ENCODE results near the gene ZNF385B.

ZNF385B gene

DNA sequence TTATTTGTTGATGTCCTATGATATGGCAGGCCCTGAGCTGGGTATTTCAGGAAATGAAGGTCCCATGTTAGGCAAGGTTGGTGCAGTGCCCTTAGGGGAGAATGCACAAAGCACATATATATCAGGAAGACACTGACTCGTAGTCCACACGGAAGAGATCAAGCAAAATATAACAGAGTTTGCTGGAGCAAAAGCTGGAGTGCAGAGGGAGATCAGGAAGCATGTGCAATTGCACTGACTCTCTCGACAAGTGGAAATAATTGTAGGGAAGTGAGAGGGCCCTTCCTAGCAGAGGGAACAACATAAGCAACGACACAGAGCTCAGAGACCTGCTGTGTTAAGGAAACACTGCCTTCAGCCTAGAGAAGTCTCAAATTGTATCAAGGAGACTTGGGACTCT lies 4.2 kb downstream of the ZNF385B start:
- H3K4me3 ChIP-seq (ENCODE audit: low read depth, low read length), result no peak overlapping the region
- in situ Hi-C loops (cut with HindIII; ENCODE audit: low sequenced_read_pairs), result no loop called here
- no peak for DNase-seq (ENCODE audit: low read depth, low spot score)
- TF ChIP-seq, protein P1, sequence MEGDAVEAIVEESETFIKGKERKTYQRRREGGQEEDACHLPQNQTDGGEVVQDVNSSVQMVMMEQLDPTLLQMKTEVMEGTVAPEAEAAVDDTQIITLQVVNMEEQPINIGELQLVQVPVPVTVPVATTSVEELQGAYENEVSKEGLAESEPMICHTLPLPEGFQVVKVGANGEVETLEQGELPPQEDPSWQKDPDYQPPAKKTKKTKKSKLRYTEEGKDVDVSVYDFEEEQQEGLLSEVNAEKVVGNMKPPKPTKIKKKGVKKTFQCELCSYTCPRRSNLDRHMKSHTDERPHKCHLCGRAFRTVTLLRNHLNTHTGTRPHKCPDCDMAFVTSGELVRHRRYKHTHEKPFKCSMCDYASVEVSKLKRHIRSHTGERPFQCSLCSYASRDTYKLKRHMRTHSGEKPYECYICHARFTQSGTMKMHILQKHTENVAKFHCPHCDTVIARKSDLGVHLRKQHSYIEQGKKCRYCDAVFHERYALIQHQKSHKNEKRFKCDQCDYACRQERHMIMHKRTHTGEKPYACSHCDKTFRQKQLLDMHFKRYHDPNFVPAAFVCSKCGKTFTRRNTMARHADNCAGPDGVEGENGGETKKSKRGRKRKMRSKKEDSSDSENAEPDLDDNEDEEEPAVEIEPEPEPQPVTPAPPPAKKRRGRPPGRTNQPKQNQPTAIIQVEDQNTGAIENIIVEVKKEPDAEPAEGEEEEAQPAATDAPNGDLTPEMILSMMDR (IDR thresholded peaks at IDR 0.05; ENCODE audit: low read depth, low read length), result no peak

DNA sequence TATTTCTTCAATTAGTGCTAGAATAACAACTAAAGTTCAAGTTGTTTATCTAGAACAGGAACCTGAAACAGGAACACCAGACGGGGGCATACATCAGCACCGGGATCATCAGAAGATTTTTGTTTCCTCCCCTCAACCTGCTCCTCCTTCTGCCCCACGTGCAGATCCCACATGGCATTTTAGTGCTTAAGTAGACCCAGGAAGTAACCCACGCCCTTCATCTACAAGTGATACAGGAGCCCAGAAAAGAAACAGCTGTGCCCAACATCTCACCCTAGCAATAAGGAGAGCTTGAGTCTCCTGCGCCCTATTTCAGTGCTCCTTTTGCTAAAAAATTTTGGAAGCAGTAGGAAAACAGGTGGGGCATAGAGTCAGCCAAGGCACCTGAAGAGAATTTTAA lies 5.2 kb downstream of the ZNF385B start:
- H3K4me3 ChIP-seq (ENCODE audit: low read depth, low read length), result no peak overlapping the region
- in situ Hi-C loops (cut with HindIII; ENCODE audit: low sequenced_read_pairs), result no loop called here
- TF ChIP-seq, protein P1 (IDR thresholded peaks at IDR 0.05; ENCODE audit: low read depth, low read length), result no peak
- no peak for DNase-seq (ENCODE audit: low read depth, low spot score)

DNA sequence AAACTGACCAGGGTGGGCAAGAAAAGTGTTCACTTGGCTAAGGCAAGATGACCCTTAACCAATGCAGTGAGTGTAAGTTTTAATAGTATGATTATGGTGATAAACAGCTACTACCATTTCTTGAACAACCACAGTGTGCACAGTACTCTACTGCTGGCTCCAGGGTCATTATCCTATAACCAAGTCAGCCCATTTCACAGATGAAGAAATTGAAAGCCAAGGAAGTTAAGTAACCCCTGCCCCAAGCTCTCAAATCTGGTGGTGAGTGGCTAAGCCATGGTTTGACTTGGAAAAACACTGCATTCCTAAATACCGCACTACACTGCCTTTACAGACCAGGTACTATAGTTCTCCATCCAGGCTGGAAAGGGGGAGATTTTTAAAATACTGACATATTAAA lies 5.7 kb downstream of the ZNF385B start:
- TF ChIP-seq, protein P1 (IDR thresholded peaks at IDR 0.05; ENCODE audit: low read depth, low read length), result no peak
- in situ Hi-C loops (cut with HindIII; ENCODE audit: low sequenced_read_pairs), result no loop called here
- no peak overlapping the region for H3K4me3 ChIP-seq (ENCODE audit: low read depth, low read length)
- DNase-seq (ENCODE audit: low read depth, low spot score), result no peak

DNA sequence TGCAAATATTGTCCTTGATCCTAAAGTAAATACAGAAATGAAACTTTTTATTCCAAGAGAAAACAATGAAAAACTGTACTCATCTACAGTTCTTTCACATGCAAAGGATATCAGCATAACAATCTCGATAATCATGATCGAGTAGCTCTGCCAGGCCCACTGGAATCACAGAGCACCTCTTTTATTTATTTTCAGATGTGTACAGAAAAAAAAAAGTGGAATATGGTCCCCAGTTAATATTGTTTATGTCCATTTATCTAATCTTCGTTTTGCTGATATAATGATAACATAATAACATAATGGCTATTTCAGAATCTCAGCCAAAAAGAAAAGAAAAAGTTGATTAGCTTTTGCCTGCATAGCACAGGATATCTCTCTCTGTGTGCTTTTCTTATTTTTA lies 6.5 kb downstream of the ZNF385B start:
- no peak for DNase-seq (ENCODE audit: low read depth, low spot score)
- in situ Hi-C loops (cut with HindIII; ENCODE audit: low sequenced_read_pairs), result no loop called here
- TF ChIP-seq, protein P1 (IDR thresholded peaks at IDR 0.05; ENCODE audit: low read depth, low read length), result no peak
- no peak overlapping the region for H3K4me3 ChIP-seq (ENCODE audit: low read depth, low read length)

DNA sequence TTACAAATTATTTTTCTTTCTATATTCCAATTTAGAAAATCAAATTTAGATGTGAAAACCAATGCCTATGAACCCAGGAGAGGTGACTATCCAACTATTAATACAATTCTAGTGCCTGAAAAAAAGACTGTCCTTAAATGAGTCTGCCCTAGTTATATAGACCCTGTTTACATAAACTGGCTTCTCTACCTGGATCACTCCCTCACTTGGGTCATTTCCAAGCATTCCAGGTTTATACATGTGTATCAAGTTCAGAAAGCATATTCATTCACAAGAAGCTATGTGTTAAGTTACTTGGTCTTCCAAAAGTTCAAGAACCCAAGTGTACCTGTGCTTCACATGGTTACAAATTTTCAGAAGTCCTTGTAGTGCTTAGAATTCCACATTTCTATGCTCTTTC lies 8.3 kb downstream of the ZNF385B start:
- TF ChIP-seq, protein P1 (IDR thresholded peaks at IDR 0.05; ENCODE audit: low read depth, low read length), result no peak
- H3K4me3 ChIP-seq (ENCODE audit: low read depth, low read length), result no peak overlapping the region
- no peak for DNase-seq (ENCODE audit: low read depth, low spot score)
- in situ Hi-C loops (cut with HindIII; ENCODE audit: low sequenced_read_pairs), result no loop called here

DNA sequence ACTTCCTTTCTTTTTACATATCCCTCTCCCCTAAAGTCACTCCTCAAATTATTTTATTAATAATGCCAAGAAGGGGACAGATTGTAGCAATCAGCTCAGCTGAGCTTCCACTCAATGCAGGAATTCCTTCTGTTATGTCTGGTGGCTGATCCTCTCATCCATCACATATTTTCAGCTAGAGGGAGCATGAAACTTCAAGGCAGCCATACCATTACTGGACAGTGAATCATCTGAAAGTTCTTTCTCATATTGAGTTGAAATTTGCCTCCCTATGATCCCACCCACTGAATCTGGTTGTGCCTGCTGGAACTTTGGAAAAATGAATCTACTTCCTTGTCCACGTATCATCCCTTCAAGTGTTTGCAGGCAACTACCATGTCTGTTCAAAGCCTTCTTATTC lies 11.2 kb downstream of the ZNF385B start:
- TF ChIP-seq, protein P1 (IDR thresholded peaks at IDR 0.05; ENCODE audit: low read depth, low read length), result peak; percentile 44
- no peak overlapping the region for H3K4me3 ChIP-seq (ENCODE audit: low read depth, low read length)
- DNase-seq (ENCODE audit: low read depth, low spot score), result peak; percentile 50
- in situ Hi-C loops (cut with HindIII; ENCODE audit: low sequenced_read_pairs), result no loop called here

DNA sequence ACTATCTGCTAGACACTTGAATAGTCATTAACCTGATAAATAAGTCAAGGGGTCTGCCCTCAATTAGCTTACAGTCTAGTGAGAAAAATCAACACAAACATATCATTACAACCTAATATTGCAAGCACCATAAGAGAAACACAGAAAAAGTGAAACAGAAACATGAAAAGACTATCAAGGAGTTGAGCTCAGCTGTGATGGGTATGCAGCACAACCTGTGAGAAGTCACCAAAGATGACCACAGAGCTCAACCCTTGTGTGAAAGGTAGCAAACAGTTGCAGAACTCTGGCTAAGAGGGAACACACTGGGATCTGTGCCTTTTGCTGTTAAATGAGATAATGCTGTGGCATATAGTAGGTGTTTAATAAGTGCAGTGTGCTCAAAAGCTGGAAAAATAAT lies 11.7 kb downstream of the ZNF385B start:
- TF ChIP-seq, protein P1 (IDR thresholded peaks at IDR 0.05; ENCODE audit: low read depth, low read length), result no peak
- DNase-seq (ENCODE audit: low read depth, low spot score), result no peak
- in situ Hi-C loops (cut with HindIII; ENCODE audit: low sequenced_read_pairs), result no loop called here
- H3K4me3 ChIP-seq (ENCODE audit: low read depth, low read length), result no peak overlapping the region

Measured in astrocyte of the spinal cord (primary cell).